H1 (cell line): ENCODE measurements around the gene CRTAP. TPM values are rescaled to one million over a fixed set of nuclear protein-coding genes. Genes with fewer than 3 reads are reported as not detected.

ENCODE experiments used
- BRCA1 ChIP-seq: IDR thresholded peaks from 2 replicates; pipeline ENCODE4 v1.6.1; 2012; ENCODE audit warnings: low read depth, low read length, improper control_type of control experiment
- HDAC2 ChIP-seq, 2 experiments: fragments of 300-600 bp in 1 of 2; sonication (generic) in 1 of 2; IDR thresholded peaks; 2 replicates each; pipeline ENCODE4 v1.6.1; 2011 to 2012; ENCODE audit warnings: low read depth in 2 of 2, low read length in 2 of 2, mild to moderate bottlenecking in 2 of 2, moderate library complexity in 2 of 2, borderline replicate concordance in 1 of 2, inconsistent platforms in 1 of 2
- SP1 ChIP-seq: IDR thresholded peaks from 2 replicates; pipeline ENCODE4 v1.6.1; 2011; ENCODE audit warnings: low read depth, low read length
- YY1 ChIP-seq: IDR thresholded peaks from 2 replicates; pipeline ENCODE4 v1.6.1; 2011; ENCODE audit warnings: low read depth, mild to moderate bottlenecking, low read length
- polyA plus RNA-seq, 7 experiments: library from polyadenylated mRNA; depleted of rRNA in 3 of 7; stranded (reverse) in 5 of 7; unstranded in 2 of 7; fragments of >200 nt in 5 of 7; fragments of 200-250 nt in 2 of 7; gene quantifications; 1 replicate in 5 of 7; 2 replicates in 1 of 7; 4 replicates in 1 of 7; pipeline versions ENCODE4 v1.2.1 to v1.2.3, GENCODE V29; 2011 to 2013; ENCODE audit warnings: missing spikeins in 2 of 7, mixed read lengths in 2 of 7
- total RNA-seq: library from RNA; stranded (reverse); fragmentation: NEBNext Ultra II Directional; extraction: Animal tissue kit (Norgen Biotek cat#: 25700); gene quantifications from 2 replicates; pipeline ENCODE4 v1.2.1, GENCODE V29; 2021

The CRTAP gene
- total and polyA plus RNA-seq, 2 of the 8 experiments (the other 6 are each of a cell fraction or from before 2014, with no cell fraction given) = 159 to 188 TPM

DNA sequence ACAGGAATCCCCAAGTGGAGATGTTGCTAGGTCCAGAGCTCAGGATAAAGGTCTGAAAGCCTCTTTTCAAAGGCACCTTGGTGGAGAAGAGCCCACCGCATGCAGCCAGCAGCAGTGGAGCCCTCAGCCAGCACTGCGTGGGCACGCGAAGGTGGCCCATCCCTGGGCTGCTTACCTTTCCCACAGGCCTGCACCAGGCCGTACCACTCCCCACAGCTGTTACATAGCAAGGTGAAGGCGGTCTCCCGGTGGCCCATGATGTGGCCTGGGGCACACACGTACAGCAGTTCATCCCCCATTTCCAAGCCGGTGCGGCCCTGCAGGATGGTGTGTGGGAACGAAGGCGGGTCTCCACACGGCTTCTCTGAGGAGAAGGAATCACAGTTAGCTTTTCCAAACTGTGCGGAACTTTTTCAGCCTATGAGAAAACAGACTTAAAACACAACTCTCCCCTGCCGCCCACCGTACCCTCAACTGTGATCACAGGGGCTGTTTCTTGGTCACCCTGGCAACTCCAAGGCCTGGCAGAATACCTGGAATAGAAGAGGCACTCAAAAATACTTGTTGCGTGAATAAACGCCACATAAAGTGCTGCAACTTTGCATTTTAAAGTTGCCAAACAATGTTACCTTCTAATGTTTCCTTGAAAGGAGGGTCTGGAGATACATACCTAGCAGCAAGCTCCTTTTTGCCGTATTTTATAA lies 61.0 kb downstream of the CRTAP start (continued):
- no peak for TF ChIP-seq SP1
- no peak for TF ChIP-seq BRCA1
- TF ChIP-seq YY1 = no peak
- no peak for TF ChIP-seq HDAC2 (IDR thresholded peaks at IDR 0.05; ENCODE audit: borderline replicate concordance in 1 of 2, low read depth in 2 of 2, low read length in 2 of 2)
